Measurements from ENCODE around the gene IFFO2. TPM values are rescaled to one million over a fixed set of nuclear protein-coding genes. Genes with fewer than 3 reads are reported as not detected.

Gene IFFO2
- total and polyA plus RNA-seq, 2 of the 13 experiments (the other 11 are each of a cell fraction or from before 2014, with no cell fraction given): 7.3 to 16.7 TPM

DNA sequence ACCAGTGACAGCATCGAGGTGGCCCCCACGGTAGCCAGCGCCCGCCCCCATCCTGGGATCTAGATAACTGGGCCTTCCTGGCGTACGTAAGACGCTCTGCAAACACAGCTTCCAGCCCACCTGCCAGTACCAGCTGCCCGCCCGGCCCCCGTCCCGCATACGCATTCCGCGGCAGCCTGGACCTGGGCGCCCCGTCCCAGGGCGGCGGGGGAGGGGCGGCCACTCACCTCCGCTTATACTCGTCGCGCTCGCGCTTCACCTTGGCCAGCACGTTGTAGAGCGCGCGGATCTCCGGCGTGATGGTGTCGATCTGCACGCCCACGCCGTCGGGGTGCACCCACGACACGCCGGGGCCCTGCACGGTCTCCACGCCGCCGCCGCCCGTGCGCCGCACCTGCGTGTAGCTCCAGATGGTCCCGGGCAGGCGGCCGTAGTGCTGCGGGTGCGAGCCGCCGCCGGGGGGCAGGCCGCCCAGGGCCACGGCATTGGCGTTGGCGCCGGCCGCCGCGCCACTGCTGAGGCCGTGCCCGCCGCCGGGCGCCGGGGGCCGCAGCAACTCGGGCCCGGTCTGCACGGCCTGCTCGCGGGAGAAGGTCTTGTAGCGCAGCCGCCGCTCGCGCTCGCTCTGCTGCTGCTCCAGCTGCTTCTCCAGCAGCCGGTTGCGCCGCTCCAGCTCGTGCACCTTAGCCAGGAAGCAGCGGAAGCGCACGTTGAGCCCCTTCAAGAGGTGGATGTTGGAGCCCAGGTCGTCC is 859 bp downstream of the IFFO2 start (continued):
- TF ChIP-seq, protein P1, sequence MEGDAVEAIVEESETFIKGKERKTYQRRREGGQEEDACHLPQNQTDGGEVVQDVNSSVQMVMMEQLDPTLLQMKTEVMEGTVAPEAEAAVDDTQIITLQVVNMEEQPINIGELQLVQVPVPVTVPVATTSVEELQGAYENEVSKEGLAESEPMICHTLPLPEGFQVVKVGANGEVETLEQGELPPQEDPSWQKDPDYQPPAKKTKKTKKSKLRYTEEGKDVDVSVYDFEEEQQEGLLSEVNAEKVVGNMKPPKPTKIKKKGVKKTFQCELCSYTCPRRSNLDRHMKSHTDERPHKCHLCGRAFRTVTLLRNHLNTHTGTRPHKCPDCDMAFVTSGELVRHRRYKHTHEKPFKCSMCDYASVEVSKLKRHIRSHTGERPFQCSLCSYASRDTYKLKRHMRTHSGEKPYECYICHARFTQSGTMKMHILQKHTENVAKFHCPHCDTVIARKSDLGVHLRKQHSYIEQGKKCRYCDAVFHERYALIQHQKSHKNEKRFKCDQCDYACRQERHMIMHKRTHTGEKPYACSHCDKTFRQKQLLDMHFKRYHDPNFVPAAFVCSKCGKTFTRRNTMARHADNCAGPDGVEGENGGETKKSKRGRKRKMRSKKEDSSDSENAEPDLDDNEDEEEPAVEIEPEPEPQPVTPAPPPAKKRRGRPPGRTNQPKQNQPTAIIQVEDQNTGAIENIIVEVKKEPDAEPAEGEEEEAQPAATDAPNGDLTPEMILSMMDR (CRISPR knock-in tag; IDR thresholded peaks at IDR 0.05): peak; percentile 50
- TF ChIP-seq SIX4 (CRISPR knock-in tag; IDR thresholded peaks at IDR 0.05): no peak
- no peak for TF ChIP-seq SUZ12 (IDR thresholded peaks at IDR 0.05; ENCODE audit: low read depth, low read length)
- TF ChIP-seq, protein P2, sequence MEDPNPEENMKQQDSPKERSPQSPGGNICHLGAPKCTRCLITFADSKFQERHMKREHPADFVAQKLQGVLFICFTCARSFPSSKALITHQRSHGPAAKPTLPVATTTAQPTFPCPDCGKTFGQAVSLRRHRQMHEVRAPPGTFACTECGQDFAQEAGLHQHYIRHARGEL (CRISPR knock-in tag; IDR thresholded peaks at IDR 0.05): no peak
- peak; percentile 31; the same call in 1 of the 2 replicates for TF ChIP-seq KDM1A (CRISPR knock-in tag; IDR thresholded peaks at IDR 0.05)
- 0 out of 2 replicates have a peak, but pooled peaks have one; percentile 25 for TF ChIP-seq MYNN (CRISPR knock-in tag; IDR thresholded peaks at IDR 0.05; ENCODE audit: low read depth)
- TF ChIP-seq JUN (CRISPR knock-in tag; IDR thresholded peaks at IDR 0.05): no peak
- TF ChIP-seq, protein P3, sequence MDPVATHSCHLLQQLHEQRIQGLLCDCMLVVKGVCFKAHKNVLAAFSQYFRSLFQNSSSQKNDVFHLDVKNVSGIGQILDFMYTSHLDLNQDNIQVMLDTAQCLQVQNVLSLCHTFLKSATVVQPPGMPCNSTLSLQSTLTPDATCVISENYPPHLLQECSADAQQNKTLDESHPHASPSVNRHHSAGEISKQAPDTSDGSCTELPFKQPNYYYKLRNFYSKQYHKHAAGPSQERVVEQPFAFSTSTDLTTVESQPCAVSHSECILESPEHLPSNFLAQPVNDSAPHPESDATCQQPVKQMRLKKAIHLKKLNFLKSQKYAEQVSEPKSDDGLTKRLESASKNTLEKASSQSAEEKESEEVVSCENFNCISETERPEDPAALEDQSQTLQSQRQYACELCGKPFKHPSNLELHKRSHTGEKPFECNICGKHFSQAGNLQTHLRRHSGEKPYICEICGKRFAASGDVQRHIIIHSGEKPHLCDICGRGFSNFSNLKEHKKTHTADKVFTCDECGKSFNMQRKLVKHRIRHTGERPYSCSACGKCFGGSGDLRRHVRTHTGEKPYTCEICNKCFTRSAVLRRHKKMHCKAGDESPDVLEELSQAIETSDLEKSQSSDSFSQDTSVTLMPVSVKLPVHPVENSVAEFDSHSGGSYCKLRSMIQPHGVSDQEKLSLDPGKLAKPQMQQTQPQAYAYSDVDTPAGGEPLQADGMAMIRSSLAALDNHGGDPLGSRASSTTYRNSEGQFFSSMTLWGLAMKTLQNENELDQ (CRISPR knock-in tag; IDR thresholded peaks at IDR 0.05; ENCODE audit: borderline replicate concordance): no peak
- no peak for TF ChIP-seq GLI4 (CRISPR knock-in tag; IDR thresholded peaks at IDR 0.05; ENCODE audit: borderline replicate concordance)
- no peak for TF ChIP-seq ZFYVE20 (CRISPR knock-in tag; IDR thresholded peaks at IDR 0.05; ENCODE audit: borderline replicate concordance, low read depth)
- TF ChIP-seq ZHX1 (CRISPR knock-in tag; IDR thresholded peaks at IDR 0.05; ENCODE audit: low read depth): no peak
- TF ChIP-seq KLF6 (CRISPR knock-in tag; IDR thresholded peaks at IDR 0.05): 0 out of 2 replicates have a peak, but pooled peaks have one; percentile 36
- no peak for TF ChIP-seq ZNF569 (CRISPR knock-in tag; IDR thresholded peaks at IDR 0.05; ENCODE audit: borderline replicate concordance)
- TF ChIP-seq SOX6 (IDR thresholded peaks at IDR 0.05): no peak
- TF ChIP-seq SOX6 (CRISPR knock-in tag; IDR thresholded peaks at IDR 0.05): no peak
- no peak for TF ChIP-seq ETV5 (CRISPR knock-in tag; IDR thresholded peaks at IDR 0.05; ENCODE audit: borderline replicate concordance)
- TF ChIP-seq, protein P4, sequence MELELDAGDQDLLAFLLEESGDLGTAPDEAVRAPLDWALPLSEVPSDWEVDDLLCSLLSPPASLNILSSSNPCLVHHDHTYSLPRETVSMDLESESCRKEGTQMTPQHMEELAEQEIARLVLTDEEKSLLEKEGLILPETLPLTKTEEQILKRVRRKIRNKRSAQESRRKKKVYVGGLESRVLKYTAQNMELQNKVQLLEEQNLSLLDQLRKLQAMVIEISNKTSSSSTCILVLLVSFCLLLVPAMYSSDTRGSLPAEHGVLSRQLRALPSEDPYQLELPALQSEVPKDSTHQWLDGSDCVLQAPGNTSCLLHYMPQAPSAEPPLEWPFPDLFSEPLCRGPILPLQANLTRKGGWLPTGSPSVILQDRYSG (CRISPR knock-in tag; IDR thresholded peaks at IDR 0.05): no peak
- TF ChIP-seq, protein P5, sequence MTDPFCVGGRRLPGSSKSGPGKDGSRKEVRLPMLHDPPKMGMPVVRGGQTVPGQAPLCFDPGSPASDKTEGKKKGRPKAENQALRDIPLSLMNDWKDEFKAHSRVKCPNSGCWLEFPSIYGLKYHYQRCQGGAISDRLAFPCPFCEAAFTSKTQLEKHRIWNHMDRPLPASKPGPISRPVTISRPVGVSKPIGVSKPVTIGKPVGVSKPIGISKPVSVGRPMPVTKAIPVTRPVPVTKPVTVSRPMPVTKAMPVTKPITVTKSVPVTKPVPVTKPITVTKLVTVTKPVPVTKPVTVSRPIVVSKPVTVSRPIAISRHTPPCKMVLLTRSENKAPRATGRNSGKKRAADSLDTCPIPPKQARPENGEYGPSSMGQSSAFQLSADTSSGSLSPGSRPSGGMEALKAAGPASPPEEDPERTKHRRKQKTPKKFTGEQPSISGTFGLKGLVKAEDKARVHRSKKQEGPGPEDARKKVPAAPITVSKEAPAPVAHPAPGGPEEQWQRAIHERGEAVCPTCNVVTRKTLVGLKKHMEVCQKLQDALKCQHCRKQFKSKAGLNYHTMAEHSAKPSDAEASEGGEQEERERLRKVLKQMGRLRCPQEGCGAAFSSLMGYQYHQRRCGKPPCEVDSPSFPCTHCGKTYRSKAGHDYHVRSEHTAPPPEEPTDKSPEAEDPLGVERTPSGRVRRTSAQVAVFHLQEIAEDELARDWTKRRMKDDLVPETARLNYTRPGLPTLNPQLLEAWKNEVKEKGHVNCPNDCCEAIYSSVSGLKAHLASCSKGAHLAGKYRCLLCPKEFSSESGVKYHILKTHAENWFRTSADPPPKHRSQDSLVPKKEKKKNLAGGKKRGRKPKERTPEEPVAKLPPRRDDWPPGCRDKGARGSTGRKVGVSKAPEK (CRISPR knock-in tag; IDR thresholded peaks at IDR 0.05; ENCODE audit: borderline replicate concordance): no peak
